Measurements from ENCODE around the gene C1orf56.

C1orf56 gene

DNA sequence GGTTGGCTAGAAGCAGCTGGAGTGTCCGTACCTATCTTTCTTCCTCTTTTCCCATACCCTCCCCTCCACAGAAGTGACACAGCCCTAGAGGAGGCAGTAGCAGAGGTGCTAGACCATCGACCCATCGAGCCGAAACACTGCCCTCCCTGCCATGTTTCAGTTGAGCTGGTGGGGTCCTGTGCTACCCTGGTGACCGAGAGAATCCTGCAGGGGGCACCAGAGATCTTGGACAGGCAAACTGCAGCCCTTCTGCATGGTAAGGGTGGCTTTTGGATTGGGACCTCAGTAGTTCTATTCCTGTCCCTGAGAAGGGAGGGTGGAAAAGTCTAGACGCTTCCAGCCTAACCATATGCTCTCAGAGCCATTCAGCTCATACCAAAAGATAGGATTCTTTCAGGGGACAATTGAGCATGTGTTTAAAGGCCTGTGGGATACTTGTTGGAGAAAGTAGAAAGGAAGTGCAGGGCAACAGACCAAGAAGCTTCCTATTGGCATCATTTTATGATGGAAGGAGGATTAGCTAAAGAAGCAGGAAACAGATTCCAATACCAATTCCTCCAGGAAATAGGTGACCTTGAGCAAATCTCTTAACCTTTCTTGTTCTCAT lies 22.9 kb upstream of the C1orf56 start:
- peak; percentile 70 for DNase-seq (ENCODE audit: low read depth)

DNA sequence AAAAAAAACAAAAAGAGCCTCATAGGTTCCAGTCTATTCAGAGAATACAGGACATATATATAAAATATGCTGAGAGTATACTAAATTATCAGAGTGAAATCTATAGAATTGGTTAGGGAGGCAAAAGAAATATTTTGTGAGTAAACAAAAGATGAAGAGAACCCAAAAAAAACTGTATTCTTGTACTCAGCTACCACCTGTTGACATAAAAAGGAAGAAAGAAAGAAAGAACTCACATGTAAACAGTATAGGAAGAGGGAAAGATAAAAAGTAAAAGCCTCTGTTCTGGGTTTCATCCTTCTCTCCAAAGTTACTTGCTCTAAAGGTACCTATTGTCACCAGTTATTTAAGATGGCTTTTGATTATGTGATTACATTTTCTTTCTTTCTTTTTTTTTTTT lies 21.1 kb upstream of the C1orf56 start:
- no peak for DNase-seq (ENCODE audit: low read depth)

DNA sequence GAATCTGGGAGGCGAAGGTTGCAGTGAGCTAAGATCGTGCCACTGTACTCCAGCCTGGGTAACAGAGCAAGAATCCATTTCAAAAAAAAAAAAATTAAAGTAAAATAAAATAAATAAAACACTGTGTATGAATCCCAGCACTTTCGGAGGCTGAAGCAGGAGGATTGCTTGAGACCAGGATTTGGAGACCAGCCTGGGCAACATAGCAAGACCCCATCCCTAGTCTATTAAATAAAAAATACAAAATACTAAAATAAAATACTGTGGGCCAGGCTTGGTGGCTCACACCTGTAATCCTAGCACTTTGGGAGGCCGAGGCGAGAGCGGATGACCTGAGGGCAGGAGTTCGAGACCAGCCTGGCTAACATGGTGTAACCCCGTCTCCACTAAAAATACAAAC lies 15.4 kb upstream of the C1orf56 start:
- no peak for DNase-seq (ENCODE audit: low read depth)

DNA sequence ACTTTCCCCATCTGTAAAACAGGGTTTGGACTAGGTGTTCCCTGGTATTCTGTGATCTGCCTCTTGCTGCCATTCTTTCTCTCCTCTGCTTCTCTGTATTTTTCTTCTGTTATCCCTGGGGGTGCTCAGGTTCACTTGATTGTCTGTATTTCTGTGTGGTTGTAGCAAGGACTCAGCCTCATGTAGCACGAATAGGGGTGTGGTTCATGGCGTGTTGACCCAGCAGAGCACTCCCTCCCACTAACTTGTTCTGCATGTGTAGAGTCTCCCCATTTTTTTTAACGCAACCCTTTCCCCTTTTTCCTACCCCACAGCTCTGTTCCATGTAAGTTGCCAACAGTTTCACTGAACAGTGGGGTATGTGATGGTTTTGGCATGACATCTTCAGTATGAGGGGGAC lies 12.4 kb upstream of the C1orf56 start:
- DNase-seq (ENCODE audit: low read depth): no peak

DNA sequence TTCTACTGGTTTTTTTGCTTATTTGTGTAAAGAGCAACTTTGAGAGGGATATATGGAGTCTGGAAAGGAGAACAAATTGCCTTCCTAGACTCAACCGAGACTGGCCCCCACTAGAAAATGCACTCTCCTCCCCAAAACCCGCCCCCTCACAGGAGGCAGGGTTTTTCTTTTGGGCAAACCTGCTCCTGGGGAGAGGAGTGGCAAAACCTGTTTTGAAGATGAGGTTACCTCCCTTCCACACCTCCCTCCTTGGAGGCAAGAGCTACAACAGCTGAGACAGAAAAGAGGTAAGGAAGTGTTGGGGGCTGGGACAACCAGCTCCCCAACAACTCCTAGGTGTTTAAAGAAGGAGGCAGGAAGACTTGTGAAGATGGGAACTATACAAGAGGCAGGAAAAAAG lies 11.2 kb upstream of the C1orf56 start, which contains the start of gene BNIPL:
BNIPL (plus strand) TSS at position 231 of the 400 bp plus-strand sequence; CDS start at position 371, 140 bp downstream.
- no peak for DNase-seq (ENCODE audit: low read depth)

DNA sequence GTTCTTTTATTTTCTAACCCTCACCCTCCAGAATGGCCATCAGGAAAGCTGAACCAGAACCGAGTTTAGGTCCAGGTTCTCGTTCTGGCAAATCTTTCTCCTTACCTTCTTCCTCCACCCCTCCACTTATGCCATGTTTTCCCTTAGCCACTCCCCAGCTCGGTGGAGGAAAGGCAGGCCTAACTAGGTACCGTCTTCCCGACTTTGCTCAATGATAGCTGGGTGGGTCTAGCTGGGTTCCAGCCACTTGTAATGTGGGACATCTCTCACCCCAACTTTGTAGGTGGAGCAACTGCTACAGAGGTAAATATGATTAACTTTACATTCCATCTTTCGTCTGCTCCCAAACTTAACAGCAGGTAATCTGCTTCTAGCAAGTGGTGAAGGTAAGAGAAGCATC lies 10.5 kb upstream of the C1orf56 start:
- no peak for DNase-seq (ENCODE audit: low read depth)

DNA sequence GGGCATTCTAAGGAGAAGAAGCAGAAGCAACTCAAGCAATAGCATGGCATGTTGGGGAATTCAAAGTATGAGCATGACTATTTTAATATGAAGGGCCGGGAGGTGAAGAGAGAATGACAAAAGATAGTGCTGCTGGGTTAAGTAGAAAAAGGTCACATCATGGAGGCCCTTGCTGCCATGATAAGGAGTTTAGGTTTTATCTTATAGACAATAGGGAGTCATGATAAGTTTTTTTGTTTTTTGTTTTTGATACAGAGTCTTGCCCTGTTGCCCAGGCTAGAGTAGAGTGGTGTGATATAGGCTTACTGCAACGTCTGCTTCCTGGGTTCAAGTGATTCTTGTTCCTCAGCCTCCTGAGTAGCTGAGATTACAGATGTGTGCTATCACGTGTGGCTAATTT lies 8.0 kb upstream of the C1orf56 start:
- DNase-seq (ENCODE audit: low read depth): no peak

DNA sequence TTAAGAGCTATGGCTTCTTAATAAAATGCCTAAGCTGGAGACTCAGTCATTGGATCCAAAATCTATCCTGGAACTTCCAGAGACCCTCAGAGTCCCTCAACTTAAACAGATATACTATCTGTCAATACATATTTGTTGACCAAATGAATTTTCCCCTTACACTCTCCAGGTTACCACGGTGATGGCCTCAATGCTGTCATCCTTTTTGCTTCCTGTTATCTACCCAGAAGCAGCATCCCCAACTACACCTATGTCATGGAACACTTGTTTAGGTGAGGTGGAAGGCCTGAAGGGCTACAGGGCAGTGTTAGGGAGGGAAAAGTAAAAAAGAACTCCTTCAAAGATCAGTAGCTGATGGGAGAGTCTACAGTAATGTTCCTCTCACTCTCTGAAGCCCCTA lies 4.4 kb upstream of the C1orf56 start:
- no peak for DNase-seq (ENCODE audit: low read depth)

DNA sequence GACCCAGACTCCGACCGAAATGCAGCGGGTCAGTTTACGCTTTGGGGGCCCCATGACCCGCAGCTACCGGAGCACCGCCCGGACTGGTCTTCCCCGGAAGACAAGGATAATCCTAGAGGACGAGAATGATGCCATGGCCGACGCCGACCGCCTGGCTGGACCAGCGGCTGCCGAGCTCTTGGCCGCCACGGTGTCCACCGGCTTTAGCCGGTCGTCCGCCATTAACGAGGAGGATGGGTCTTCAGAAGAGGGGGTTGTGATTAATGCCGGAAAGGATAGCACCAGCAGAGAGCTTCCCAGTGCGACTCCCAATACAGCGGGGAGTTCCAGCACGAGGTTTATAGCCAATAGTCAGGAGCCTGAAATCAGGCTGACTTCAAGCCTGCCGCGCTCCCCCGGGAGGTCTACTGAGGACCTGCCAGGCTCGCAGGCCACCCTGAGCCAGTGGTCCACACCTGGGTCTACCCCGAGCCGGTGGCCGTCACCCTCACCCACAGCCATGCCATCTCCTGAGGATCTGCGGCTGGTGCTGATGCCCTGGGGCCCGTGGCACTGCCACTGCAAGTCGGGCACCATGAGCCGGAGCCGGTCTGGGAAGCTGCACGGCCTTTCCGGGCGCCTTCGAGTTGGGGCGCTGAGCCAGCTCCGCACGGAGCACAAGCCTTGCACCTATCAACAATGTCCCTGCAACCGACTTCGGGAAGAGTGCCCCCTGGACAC lies 534 bp downstream of the C1orf56 start:
- no peak for DNase-seq (ENCODE audit: low read depth)

DNA sequence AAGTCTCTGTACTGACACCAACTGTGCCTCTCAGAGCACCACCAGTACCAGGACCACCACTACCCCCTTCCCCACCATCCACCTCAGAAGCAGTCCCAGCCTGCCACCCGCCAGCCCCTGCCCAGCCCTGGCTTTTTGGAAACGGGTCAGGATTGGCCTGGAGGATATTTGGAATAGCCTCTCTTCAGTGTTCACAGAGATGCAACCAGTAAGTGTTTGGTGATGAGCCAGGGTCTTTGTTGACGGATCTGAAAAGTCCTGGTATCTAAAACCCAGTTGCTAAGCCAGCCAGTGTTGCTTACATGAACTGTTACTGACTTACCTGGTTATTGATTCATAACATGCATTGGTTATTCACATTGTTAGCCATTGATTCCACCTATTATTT lies 1.1 kb downstream of the C1orf56 start:
- no peak for DNase-seq (ENCODE audit: low read depth)

DNA sequence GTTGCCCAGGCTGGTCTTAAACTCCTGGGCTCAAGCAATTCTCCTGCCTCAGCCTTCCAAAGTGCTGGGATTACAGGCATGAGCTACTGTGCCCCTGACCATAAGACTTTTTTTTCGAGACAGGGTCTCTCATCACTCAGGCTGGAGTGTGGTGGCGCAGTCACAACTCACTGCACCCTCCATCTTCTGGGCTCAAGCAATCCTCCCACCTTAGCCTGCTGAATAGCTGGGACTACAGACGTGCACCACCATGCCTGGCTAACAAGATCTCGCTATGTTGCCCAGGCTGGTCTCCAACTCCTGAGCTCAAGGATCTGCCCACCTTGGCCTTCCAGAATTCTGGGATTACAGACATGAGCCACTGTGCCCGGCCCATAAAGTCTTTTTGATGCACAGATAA lies 1.9 kb downstream of the C1orf56 start:
- DNase-seq (ENCODE audit: low read depth): no peak

DNA sequence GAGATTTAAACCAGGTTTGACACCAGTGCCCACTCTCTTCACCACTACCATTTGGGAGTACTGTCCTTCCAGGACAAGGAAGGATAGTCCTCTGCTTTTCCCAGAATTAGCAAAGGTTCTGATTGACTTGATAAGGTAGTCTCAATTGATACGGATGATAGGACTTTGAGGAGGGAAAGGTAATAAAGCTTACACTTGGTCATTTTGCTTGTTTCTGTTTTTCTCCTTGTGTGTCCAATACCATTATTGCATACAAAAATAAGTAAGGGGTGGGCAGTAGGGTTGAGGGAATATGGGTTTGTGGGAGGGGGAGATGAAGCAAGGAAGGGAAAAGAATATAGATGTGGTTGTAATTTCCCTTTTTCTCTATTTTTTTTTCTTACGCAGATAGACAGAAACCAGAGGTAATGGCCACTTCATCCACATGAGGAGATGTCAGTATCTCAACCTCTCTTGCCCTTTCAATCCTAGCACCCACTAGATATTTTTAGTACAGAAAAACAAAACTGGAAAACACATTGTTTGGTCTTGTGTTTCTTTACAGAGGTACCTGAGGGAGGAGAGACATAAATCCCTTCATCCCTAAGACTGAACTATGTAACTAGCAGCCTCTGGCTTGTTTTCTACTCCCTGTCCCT lies 2.6 kb downstream of the C1orf56 start:
- no peak for DNase-seq (ENCODE audit: low read depth)

DNA sequence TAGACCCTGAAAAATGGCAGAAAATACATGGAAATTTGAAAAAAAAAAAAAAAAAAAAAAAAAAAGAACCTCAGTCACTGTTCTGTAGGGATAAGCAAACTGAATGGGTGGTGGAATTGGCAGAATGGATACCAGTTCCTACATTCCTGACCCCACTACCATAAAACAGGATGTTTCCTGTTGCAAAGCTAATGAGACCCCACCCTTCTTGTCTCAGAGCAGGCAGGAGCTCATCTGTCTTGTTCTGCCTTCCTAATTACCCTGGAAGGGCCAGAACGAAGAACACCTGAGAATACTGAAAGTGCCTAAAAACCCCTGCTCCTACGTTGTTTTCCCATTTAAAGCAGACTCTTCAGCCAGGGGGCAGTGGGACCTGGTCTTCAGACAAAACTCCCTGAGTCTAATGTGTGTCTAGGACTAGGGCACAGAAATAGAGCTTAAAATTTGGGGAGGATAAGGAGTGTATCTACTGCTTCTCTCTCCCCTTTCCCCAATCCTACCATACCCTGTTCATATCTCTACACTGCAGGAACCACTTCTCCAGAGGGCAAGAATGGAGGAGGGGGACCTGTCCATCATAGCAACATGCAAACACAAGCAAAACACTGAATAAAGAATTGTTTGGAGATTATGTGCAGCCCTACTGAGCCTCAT lies 3.9 kb downstream of the C1orf56 start:
- DNase-seq (ENCODE audit: low read depth): no peak

DNA sequence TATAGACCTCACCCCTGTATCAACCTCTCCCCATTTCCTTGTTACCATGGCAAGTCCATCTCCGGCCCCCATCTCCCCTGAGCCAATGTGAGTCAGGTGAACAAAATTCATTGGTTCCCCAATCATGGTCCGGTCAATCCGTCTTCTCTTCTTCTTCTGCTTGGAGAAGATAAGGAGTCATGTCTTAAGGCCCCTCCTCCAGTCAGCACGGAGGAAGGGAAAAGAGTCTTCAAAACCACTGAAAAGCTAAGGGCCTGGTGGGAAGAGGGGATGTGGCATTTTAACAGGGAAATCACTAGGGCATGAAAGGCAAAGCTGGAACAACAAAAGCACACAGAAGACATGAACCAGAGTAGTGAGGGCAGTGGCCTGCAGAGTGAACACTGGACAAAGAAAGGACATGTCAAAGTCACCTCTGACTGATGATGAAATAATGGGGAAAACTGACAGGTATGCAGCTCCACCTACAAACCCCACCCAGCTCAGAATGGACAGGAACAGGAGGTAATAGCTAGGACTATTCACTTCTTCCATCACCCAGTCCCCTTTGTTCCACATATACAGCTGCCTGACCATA lies 7.5 kb downstream of the C1orf56 start:
- no peak for DNase-seq (ENCODE audit: low read depth)

DNA sequence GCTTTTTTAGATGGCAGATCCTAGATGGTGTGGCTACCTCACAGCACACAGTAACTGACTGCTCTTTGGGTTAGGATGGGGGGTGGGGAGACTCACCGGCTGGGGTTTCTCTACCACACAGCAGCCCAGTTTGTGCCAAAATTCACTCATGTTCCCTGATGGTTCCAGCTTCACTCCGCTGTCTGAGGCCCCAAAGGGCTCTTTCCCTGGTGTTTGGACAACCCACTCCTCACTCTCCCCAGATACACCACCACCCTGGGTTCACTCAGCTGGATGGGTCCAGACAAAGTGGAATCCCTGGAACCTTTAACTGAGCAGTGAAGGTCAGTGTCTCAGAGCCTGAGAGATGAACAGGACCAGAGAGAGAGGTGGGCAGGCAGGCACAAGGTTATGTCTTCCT lies 8.0 kb downstream of the C1orf56 start:
- DNase-seq (ENCODE audit: low read depth): no peak

DNA sequence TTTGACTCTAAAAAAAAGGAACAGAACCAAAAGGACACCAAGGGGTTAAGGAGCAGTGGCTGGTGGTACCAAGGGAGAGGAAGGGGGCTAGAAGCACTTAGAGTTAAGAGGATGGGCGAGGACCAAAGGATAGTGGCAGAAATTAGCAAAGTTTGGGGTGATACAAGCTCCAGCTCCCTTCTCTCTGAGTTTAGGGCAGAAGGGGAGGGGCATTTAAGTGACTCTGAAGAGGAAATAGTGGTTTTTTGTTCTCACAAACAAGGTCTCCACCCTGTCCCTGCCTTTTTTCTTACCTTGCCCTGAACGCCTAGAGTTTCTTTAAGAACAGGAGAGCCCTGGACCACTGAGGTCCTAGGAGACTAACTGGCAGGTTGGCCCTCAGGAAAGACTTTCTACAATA lies 8.6 kb downstream of the C1orf56 start:
- no peak for DNase-seq (ENCODE audit: low read depth)

DNA sequence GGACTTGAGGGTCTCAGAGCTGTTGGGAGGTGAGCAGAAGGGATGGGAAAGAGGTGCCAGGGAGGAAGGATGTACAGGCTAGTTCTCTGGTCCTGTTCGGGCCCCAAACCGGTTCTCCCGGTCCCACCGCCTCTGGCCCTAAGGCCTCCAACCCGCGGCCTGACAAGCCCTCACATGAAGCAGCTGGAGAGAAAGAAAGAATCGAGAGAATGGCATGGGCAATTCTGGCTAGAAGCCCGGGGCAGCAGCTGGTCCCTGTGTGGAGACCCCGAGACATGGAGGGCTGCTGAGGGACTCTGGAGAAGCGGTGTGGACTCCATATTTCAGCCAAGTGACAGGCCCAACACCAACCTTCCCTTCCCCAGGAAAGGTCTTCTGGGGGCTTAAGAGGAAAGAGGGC lies 11.1 kb downstream of the C1orf56 start:
- no peak for DNase-seq (ENCODE audit: low read depth)

DNA sequence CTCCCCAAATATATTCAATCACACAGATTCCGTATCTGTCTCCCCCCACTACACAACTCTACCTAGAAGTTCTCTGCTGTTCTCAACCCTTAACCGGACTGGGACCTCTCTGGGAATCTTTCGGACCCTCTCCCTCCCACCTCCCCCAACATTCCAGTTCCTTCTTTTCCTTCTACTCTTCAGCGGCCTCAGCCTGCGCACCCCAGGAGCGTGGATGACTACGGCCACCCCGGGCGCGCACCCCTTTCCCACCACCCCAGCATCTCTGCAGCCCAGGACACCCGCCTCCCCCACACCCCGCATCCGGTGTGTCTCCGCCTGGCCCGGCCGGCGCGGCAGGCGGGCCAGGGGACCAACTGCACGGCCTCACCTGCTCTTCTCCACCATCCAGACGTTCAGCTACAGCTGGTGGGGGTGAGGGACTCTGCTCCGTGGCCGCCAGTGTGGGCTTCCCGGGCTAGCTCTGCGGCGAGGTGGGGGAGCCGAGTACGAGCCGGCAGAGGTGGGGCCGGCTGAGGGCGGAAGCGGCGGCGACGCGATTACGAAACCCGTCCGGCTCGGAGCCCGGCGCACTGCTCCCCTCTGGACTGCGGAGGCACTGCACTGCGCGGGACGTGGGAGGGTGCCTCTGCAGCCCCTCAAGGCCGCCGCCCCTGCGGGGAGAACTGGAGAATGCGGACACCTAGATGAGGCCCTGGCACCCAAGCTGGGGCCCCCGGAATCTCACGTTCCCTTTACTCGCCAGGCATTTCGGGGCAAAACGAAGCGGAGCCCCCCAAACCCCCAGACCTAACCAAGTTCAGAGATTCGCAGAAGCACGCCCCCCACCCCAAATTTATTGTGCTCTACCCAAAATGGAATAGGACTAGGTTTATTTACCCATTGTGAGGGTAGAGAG lies 11.8 kb downstream of the C1orf56 start, which contains the start of gene CDC42SE1:
CDC42SE1 (minus strand) TSS at position 514 of the 898 bp plus-strand sequence. CDS start 3,892 bp downstream, outside the sequence.
- DNase-seq (ENCODE audit: low read depth): peak; percentile 76

DNA sequence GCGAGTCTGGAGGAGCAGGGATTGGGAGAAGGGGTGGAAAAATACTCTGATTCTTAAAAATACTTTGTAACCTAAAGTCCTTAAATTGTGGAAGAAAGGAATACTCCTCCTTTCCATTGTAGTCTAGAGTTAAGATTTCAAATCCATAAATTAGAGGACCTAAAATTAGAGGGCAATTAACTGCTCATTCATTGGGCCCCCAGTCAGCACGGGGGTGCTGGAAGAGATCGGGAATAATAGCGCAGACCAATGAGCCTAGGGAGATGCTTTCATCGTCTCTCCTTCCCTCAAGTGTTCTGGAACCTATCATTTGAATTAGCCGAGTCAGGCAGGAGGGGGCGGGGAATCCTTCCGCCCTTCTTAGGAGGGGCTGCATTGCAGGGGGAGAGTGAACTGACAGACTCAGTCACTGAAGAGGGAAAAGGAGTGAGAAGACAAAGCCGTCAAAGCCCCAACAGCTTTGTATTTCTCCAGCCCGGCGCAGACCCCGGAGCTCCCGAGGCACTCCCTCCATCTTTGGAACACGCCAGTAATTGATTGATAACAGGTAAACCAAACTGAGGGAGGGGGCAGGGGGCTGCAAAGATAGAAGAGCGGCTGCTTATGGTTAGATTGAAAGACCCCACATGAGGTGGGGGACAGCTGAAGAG lies 12.6 kb downstream of the C1orf56 start, which contains the start of gene MLLT11:
MLLT11 (plus strand) TSS at position 391 of the 650 bp plus-strand sequence. CDS start 6,828 bp downstream, outside the sequence.
- no peak for DNase-seq (ENCODE audit: low read depth)

DNA sequence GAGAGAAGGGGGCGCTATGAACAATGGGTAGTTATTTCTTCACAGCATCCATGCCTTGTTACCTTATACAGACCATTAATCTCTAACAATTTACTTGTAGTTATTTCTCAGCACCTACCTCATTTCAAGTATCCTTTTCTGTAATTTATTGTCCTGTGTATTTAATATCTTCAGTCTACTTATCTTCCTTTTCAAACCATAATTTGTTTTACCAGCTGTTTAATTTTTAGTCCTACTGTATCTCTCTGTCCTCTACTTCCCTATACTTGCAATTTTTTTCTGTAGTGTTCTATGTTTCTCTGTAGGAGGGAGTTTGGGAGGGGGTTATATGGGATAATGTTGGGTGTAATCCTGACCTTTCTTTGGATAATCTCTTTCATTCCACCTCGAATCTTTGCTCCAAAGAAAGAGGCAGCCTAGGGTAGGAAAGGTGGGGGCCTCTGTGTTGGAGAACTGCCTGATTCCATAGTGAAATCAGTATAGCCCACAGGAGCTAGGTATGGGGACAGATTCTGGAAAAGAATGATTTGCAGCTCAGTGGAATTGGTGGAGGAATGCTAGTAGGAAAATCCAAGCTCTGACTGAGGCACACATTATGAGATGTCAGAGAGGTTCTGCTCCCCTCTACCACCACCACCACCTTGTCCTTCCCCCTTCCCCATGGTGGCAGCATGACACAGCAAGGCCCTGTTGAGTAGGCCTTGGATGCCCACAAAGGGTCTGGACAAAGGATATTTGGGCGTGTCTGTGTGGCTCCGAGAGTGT lies 13.3 kb downstream of the C1orf56 start:
- DNase-seq (ENCODE audit: low read depth): no peak

Measured in stimulated activated CD8-positive, alpha-beta memory T cell treated with anti-CD3 and anti-CD28 coated beads, Interleukin-4, amount 100 ng/mL, for 24 hours (primary cell).